BLaER1 (cell line): Measurements from ENCODE around the gene LITAFD.

Experiments
- H3K27ac ChIP-seq: shearing (Covaris generic); formaldehyde crosslinking; 2 replicates; pipeline ENCODE4 v1.8.1; 2022
- H3K27me3 ChIP-seq: shearing (Covaris generic); formaldehyde crosslinking; 2 replicates; pipeline ENCODE4 v1.8.1; 2022
- H3K36me3 ChIP-seq: shearing (Covaris generic); formaldehyde crosslinking; 2 replicates; pipeline ENCODE4 v1.8.1; 2022
- H3K4me1 ChIP-seq: shearing (Covaris generic); formaldehyde crosslinking; 2 replicates; pipeline ENCODE4 v1.8.1; 2022
- H3K4me2 ChIP-seq: shearing (Covaris generic); formaldehyde crosslinking; 2 replicates; pipeline ENCODE4 v1.8.1; 2022
- H3K4me3 ChIP-seq: shearing (Covaris generic); formaldehyde crosslinking; 2 replicates; pipeline ENCODE4 v1.8.1; 2022
- H3K9ac ChIP-seq: shearing (Covaris generic); formaldehyde crosslinking; 2 replicates; pipeline ENCODE4 v1.8.1; 2022
- H3K9me3 ChIP-seq: shearing (Covaris generic); formaldehyde crosslinking; 2 replicates; pipeline ENCODE4 v1.8.1; 2022
- H4K20me1 ChIP-seq: shearing (Covaris generic); formaldehyde crosslinking; 2 replicates; pipeline ENCODE4 v1.8.1; 2022
- Cebpa-rat ChIP-seq: shearing (Covaris generic); IDR thresholded peaks from 2 replicates; pipeline ENCODE4 v1.8.1; 2022

LITAFD gene

DNA sequence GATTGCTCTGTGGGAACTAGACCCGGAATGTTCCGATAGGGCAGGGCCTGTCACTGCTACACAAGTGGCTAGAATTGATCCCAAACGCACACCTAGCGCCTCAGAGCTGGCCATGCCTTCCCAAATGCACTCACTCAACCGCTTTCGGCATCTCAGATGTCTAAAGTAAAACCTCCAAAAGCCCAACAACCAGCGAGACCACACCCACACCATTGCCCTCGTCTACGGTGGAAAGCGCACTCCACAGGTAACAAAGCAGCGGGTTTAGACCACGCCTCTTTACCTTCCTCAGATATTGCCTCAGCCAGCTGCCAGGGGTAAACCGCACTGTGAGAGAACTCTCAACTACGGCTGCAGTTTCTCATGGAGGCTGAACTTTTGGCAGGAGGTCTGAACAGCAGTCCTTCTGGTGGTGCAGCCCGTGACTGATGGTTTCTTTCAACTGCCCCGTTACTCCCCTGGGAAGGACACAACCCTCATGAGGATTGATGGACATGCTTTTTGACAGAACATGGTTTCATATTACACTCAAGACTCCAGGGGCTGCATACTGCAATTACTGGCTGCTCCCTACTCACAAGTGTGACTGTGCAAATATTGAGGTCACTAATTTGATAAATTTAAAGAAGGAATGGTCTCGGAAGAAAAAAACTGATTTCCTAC lies 47.1 kb downstream of the LITAFD start:
- H3K4me1 ChIP-seq, result peaks cover 57% of the 10 kb centered on the region
- no peaks in the 10 kb centered on the region for H3K27me3 ChIP-seq
- peaks cover 100% of the 10 kb centered on the region for H4K20me1 ChIP-seq
- H3K4me3 ChIP-seq, result no peak overlapping the region
- H3K36me3 ChIP-seq, result peaks cover 59% of the 10 kb centered on the region
- no peak for TF ChIP-seq Cebpa-rat
- no peak overlapping the region for H3K9ac ChIP-seq
- 0 out of 2 replicates have a peak overlapping the region, but pooled peaks have one; percentile 14 for H3K27ac ChIP-seq
- peak overlapping the region; percentile 65 for H3K4me2 ChIP-seq
- H3K9me3 ChIP-seq, result no peaks in the 10 kb centered on the region

DNA sequence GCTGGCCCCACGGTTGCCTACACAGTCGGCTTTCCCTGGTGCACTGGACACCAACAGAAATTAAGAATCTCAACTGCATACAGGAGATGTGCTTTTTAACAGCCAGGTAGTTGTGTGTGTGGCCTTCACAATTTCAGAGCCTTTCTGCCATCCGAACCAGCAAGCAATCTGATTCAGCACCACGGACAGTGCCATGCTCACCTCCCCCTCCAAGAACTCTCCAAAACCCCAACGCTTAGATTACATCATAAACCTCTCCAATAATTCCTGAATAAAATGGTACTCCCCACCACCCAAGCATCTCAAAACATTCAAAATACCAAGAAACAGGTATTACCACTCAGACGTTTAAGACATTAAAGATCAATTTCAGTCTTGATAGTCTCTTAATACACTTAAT lies 49.7 kb downstream of the LITAFD start:
- Histone ChIP-seq H3K4me2 (no peak overlapping the region), H3K36me3 (peaks cover 33% of the 10 kb centered on the region), H4K20me1 (peaks cover 100% of the 10 kb centered on the region), H3K4me3 (no peak overlapping the region), H3K4me1 (peaks cover 72% of the 10 kb centered on the region), H3K9ac (no peak overlapping the region), H3K9me3 (no peaks in the 10 kb centered on the region), H3K27ac (no peak overlapping the region), H3K27me3 (no peaks in the 10 kb centered on the region)
- TF ChIP-seq Cebpa-rat, result no peak

DNA sequence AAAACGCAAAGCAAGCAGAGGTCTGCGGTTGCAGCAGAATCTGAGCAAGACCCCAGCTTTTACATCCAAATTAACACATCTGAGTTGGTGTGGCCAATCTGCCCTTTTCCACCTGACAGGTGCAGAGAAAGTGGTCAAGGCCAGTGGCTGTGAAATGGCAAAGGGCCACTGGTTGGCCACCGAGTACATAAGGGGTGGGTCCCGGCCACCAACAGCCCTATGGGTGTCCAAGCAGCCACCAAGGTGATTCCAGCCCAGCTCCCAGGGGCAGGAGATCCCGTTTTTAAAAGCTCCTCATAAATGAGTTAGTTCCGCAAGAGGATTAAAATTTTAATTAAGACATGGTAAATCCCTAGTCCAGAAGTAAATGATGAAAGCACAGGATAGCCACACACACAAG lies 52.5 kb downstream of the LITAFD start:
- Histone ChIP-seq H3K4me3 (no peak overlapping the region), H3K9me3 (no peaks in the 10 kb centered on the region), H3K4me1 (peaks cover 73% of the 10 kb centered on the region), H3K36me3 (peaks cover 7% of the 10 kb centered on the region), H3K27me3 (no peaks in the 10 kb centered on the region), H3K27ac (no peak overlapping the region), H4K20me1 (peaks cover 100% of the 10 kb centered on the region), H3K4me2 (no peak overlapping the region), H3K9ac (no peak overlapping the region)
- no peak for TF ChIP-seq Cebpa-rat
